ENCODE measurements around the gene PLA2G6. TPM values are rescaled to one million over a fixed set of nuclear protein-coding genes. Genes with fewer than 3 reads are reported as not detected.
"Not testable (repeated sequence)": the region's sequence is repeated elsewhere in the genome, so short reads cannot be mapped to it uniquely, and the experiment has no call there.

Gene PLA2G6
- total and polyA plus RNA-seq, 2 of the 4 experiments (the other 2 are of a cell fraction), result 6.1 to 10.3 TPM

DNA sequence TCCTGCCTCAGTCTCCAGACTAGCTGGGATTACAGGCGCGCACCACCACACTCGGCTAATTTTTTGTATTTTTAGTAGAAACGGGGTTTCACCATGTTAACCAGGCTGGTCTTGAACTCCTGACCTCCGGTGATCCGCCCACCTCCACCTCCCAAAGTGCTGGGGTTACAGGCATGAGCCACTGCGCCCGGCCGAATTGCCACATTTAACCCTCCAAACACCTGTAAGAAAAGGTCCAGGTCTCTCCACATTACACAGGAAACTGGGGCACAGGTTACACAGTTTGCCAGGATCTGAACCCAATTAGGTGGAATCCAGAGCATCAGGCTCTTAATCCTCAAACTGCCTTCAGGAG is 4.1 kb downstream of the PLA2G6 start:
- H2BK5ac ChIP-seq (ENCODE audit: low read depth, low read length, poor library complexity, severe bottlenecking), result peak overlapping the region; percentile 64
- H3K9ac ChIP-seq (ENCODE audit: low read depth, low read length), result peak overlapping the region; percentile 0
- POLR2A ChIA-PET (ENCODE audit: unreplicated experiment); ATAC-seq (ENCODE audit: low read depth); H3K4me2 ChIP-seq (ENCODE audit: low read depth, low read length); dilution Hi-C loops (cut with HindIII; ENCODE audit: low sequenced_read_pairs, unreplicated experiment); intact Hi-C loops (cut with micrococcal nuclease); H3K36me3 ChIP-seq (ENCODE audit: control insufficient read depth, insufficient read depth, low read length); H3K9me3 ChIP-seq (ENCODE audit: control insufficient read depth, insufficient read depth, low read length); DNase-seq; H3K4me3 ChIP-seq (ENCODE audit: insufficient read depth, low read depth, low read length); in situ Hi-C loops (cut with MboI; ENCODE audit: low sequenced_read_pairs); H4K20me1 ChIP-seq (ENCODE audit: insufficient read depth, low read length); H3K27me3 ChIP-seq (ENCODE audit: control insufficient read depth, insufficient read depth, low read length); BruUV-seq (replicated peaks): not testable (repeated sequence)
- peak overlapping the region; percentile 81 for H3K14ac ChIP-seq (replicated peaks; ENCODE audit: low read depth, low read length)
- no CpG with 5 or more reads among the region's 9 CpGs for WGBS, 2 experiments (ENCODE audit: extremely low coverage in 2 of 2, insufficient read length in 1 of 2)
- H2AFZ ChIP-seq (replicated peaks; ENCODE audit: low read length, poor library complexity), result peak overlapping the region; percentile 83
- peaks cover 37% of the 10 kb centered on the region for H3K4me1 ChIP-seq (ENCODE audit: control insufficient read depth, insufficient read depth, low read length)
- H3K18ac ChIP-seq (ENCODE audit: low read depth, low read length), result peak overlapping the region; percentile 10
- peaks cover 38% of the 10 kb centered on the region for H3K9me1 ChIP-seq (ENCODE audit: insufficient read depth, low read length)
- peak overlapping the region; percentile 95 for H3K4ac ChIP-seq (ENCODE audit: low read depth, low read length)
- peak overlapping the region; percentile 89 for H2AK5ac ChIP-seq (ENCODE audit: low read depth, low read length)
- H2BK20ac ChIP-seq (ENCODE audit: low read depth, low read length), result peak overlapping the region; percentile 97
- H2AK9ac ChIP-seq (replicated peaks; ENCODE audit: low read depth, low read length, poor library complexity), result peak overlapping the region; percentile 38
- CTCF ChIA-PET, result interaction anchor here (0.8 kb wide), 1 partner anchor 84 kb away, joined by 3 read pairs; no protein-coding TSS in a partner anchor
- H3K27ac ChIP-seq (ENCODE audit: insufficient read depth, low read length), result peak overlapping the region; percentile 67
- H2BK120ac ChIP-seq (ENCODE audit: low read depth, low read length), result peak overlapping the region; percentile 97
- peak overlapping the region; percentile 87 for H4K91ac ChIP-seq (ENCODE audit: insufficient read depth, low read depth, low read length)
- peak overlapping the region; percentile 90 for H3K23ac ChIP-seq (ENCODE audit: low read depth, low read length)
- peak overlapping the region; percentile 66; the same call in 1 of the 2 replicates for H3K56ac ChIP-seq (ENCODE audit: extremely low read depth, insufficient read depth, low read length)
- H3K79me1 ChIP-seq (ENCODE audit: low read depth in 1 of 2, low read length in 2 of 2), result peaks cover 4 to 39% of the 10 kb centered on the region in 2 experiments; a peak in 3 of 4 replicates
- H4K5ac ChIP-seq (ENCODE audit: low read depth, low read length), result peak overlapping the region; percentile 1
- peak overlapping the region; percentile 32 to 79; a peak in 3 of 4 replicates for H4K8ac ChIP-seq (ENCODE audit: low read depth in 2 of 2, low read length in 2 of 2)
- H2BK15ac ChIP-seq (ENCODE audit: low read depth, low read length), result peak overlapping the region; percentile 86; the same call in 2 of the 3 replicates

All from IMR-90 (cell line).